NOMO-1 (cell line): ENCODE results near the gene PSMD13.
"Not testable (repeated sequence)": the region's sequence is repeated elsewhere in the genome, so short reads cannot be mapped to it uniquely, and the experiment has no call there.

Source experiments
- DNase-seq, 2 experiments: peaks; one replicate each; lab custom pipeline; 2025; ENCODE audit not compliant: unreplicated experiment in 2 of 2; lab: John Stamatoyannopoulos, UW

The PSMD13 gene

GRCh38 chr11:216081-216974, 20.4 kb upstream of the PSMD13 start:
- no peak for DNase-seq

GRCh38 chr11:217704-218103, 19.1 kb upstream of the PSMD13 start:
- DNase-seq = no peak

- no peak for DNase-seq
Observed at GRCh38 chr11:218815-219593, 17.8 kb upstream of the PSMD13 start.

- not testable (repeated sequence) for DNase-seq
Observed at GRCh38 chr11:220641-221215, 16.0 kb upstream of the PSMD13 start.

GRCh38 chr11:221539-221938, 15.2 kb upstream of the PSMD13 start:
- no peak for DNase-seq

GRCh38 chr11:221998-222789, 14.6 kb upstream of the PSMD13 start:
- DNase-seq = no peak

GRCh38 chr11:223026-223789, 13.6 kb upstream of the PSMD13 start:
- no peak for DNase-seq

- DNase-seq = no peak
Observed at GRCh38 chr11:223884-224283, 12.9 kb upstream of the PSMD13 start.

GRCh38 chr11:224424-224823, 12.4 kb upstream of the PSMD13 start:
- no peak for DNase-seq

- no peak for DNase-seq
Observed at GRCh38 chr11:225734-226453, 10.9 kb upstream of the PSMD13 start.

- no peak for DNase-seq
Observed at GRCh38 chr11:227824-228379, 8.9 kb upstream of the PSMD13 start.

GRCh38 chr11:230431-230830, 6.3 kb upstream of the PSMD13 start:
- no peak for DNase-seq

- DNase-seq = no peak
Observed at GRCh38 chr11:232783-233565, 3.8 kb upstream of the PSMD13 start.

GRCh38 chr11:235180-235579, 1.6 kb upstream of the PSMD13 start:
- no peak for DNase-seq

- DNase-seq = no peak
Observed at GRCh38 chr11:235609-235996, 1.2 kb upstream of the PSMD13 start.

- peak; percentile 82 to 84 for DNase-seq
Observed at GRCh38 chr11:235997-236773, 591 bp upstream of the PSMD13 start, which contains the start of gene SIRT3. TSS of gene SIRT3 (minus strand) at chr11:236342. CDS start at chr11:236328, 14 bp downstream.

- not testable (repeated sequence) for DNase-seq
Observed at GRCh38 chr11:238346-238745, 1.6 kb downstream of the PSMD13 start.
